ENCODE results near the gene ZNF30.
"Not testable (repeated sequence)": the region's sequence is repeated elsewhere in the genome, so short reads cannot be mapped to it uniquely, and the experiment has no call there.

Gene ZNF30

GRCh38 chr19:34926685-34927375, at the start of gene ZNF30:
Gene ZNF30 (plus strand): TSS chr19:34926903. CDS start chr19:34929948, 3,045 bp downstream.
- DNase-seq (ENCODE audit: low spot score): no peak

DNA sequence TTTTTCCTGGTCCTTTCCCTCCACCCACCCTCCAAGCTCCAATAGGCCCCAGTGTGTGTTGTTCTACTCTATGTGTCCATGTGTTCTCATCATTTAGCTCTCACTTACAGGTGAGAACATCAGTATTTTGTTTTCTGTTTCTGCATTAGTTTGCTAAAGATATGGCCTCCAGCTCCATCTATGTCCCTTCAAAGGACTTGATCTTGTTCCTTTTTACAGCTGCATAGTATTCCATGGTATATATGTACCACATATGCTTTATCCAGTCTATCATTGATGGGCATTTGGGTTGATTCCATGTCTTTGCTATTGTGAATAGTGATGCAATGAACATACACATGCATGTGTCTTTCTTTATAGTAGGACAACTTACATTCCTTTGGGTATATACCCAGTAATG, 47.1 kb upstream of the ZNF30 start:
- no peak for DNase-seq (ENCODE audit: low spot score)

DNA sequence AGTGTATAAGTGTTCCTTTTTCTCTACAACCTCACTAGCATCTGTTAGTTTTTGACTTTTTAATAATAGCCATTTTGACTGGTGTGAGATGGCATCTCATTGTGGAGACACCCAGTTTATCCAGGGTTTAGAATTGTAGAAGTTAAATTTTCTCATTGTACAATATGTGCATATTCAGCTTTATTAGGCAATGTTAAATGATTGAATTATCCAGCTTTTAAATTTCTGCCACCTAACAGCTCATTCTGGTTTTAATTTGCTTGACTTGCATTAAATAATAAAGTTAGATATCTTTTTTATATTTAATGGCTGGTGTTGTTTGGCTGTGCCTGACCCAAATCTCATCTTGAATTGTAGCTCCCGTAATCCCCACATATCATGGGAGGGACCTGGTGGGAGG, 46.7 kb upstream of the ZNF30 start:
- no peak for DNase-seq (ENCODE audit: low spot score)

- no peak for DNase-seq (ENCODE audit: low spot score)
These were observed 44.7 kb upstream of the ZNF30 start for GRCh38 chr19:34881982-34882381.

DNA sequence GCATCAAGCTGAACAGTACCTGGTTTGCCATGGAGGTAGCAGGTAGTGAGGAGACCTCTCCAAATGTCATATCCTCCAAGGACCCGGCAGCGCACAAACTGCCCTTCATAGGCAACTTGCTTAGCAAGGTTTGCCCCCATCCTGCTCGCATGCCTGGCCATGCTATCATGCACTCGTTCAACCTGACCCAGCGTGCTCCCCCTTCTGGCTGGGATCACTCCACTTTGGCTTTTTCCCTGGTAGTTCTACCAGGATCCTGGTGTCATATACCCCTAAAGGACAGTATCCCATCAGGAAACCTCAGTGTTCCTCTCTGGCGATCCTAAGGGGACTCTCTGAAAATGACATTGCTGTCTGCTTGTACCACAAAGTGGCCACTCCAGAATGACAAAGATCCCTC, 38.6 kb upstream of the ZNF30 start:
- no peak for DNase-seq (ENCODE audit: low spot score)

GRCh38 chr19:34900245-34900644, 26.5 kb upstream of the ZNF30 start:
- no peak for DNase-seq (ENCODE audit: low spot score)

DNA sequence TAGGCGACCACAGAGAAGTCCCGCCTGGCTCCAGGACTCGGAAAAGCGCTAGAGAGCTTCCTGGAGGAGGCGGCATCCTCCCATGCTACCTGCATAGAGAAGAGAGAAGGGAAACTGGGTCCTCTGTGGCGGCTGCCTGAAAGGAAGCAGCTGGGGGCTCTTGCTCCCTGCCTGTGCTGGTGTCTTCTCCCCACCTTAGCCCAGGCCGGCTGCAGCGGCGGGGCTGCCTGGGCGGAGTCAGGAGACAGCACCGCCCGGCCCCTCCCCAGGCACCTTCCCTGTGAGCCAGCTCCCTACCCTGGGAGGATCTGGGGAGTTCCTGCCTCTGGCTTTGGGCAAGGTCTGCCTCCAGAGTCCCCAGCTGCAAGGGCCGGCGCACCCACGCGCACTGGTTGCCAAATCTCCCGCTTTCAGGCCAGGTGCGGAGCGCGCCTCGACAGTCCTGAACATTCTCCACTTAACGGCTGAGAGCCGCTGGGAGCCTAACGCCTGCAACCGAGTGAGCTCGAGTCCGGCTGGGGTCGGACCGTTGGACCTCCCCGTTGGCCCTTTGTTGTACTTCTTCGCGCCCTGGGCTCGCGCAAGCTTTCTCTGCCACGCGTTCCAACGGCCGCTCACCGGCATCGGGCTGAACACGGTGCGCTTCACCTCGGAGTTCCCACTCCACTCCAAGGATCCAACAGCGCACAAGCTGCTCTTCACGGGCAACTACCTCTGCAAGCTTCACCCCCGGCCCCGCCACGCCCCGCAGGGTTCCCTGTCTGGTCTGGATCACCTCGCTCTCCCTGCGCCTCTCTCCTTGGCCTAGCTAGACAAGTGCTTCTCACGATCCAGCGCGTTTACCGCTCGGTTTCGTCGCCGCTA, 21.8 kb upstream of the ZNF30 start:
- DNase-seq (ENCODE audit: low spot score): no peak

DNA sequence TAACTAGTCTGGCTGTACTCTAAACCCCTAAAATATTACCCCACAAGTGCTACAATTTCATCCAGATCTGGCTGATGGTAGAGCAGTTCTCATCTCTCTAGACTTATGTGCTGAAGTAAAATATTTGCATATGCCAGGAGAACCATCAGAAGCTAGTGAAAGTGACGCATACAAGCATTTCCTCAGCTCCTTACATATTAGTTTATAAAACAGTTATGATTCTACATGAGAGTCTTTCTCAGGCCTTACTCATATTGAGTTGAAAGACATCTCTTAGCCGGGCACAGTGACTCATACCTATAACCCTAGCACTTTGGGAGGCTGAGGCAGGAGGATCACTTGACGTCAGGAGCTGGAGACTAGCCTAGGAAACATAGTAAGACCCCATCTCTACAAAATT, 15.9 kb upstream of the ZNF30 start:
- DNase-seq (ENCODE audit: low spot score): no peak

DNA sequence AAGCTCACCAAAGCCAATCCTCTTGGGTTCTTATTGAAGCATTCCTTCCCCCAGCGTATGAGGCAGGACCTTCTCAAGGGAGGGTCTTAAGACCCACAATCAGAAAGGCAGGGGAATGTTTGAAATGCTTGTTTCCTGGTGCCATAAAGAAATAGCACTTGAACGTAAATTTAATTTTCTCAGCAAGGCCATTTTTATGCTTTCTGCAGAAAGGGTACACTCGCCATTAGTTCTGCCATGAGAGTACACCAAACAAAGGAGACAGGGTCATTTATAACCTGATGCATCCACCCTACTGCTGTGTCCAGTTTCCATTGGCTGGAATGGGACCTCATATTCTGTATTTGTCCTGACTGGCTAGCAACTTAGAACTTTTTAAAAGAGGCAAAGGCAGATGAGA, 9.6 kb upstream of the ZNF30 start:
- not testable (repeated sequence) for DNase-seq (ENCODE audit: low spot score)

GRCh38 chr19:34918190-34918589, 8.5 kb upstream of the ZNF30 start:
- DNase-seq (ENCODE audit: low spot score): no peak

- not testable (repeated sequence) for DNase-seq (ENCODE audit: low spot score)
These were observed 6.5 kb upstream of the ZNF30 start for GRCh38 chr19:34920090-34920786.

DNA sequence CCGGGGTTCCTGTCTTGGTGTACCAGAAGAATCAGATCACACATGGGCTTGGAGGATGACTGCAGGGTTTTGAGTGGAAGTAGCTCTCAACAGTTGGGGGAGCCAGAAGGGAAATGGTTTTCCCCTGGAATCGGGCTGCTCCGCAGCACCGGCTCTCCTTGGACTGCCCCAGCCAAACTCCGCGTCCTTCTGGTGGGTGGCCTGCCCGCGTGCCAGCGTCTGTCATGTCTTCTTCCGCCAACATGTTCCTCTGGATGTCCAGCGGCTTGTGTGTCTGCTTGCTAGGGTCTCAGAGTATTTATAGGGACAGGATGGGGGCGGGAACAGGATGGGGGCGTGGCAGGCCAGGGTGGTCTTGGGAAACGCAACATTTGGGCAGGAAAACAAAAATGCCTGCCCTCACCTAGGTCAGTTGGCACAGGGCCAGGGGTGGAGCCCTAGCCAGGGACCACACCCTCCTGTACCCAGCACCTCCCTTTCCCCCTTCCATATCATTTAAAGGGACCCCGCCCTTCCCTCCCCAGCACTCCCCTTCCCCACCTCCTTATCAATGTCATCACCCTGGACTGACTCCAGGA, 1.3 kb upstream of the ZNF30 start:
- DNase-seq (ENCODE audit: low spot score): no peak

GRCh38 chr19:34926361-34926684, 380 bp upstream of the ZNF30 start:
- no peak for DNase-seq (ENCODE audit: low spot score)

DNA sequence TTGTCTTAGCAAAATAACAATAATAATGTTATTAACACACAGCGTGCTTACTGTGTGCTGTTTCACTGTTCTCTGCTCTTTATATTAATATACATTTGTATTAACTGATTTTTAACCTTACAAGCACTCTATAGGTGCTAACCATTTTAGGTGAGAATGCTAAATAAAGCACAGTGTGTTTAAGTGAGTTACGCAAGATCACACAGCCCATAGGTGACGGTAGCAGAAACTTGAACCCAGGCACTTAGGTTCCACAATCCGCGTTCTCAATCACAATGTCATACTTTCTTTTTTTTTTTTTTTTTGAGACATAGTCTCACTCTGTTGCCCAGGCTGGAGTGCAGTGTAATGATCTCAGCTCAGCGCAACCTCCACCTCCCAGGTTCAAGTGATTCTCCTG, 5.8 kb downstream of the ZNF30 start:
- DNase-seq (ENCODE audit: low spot score): no peak

GRCh38 chr19:34936184-34936583, 9.5 kb downstream of the ZNF30 start:
- no peak for DNase-seq (ENCODE audit: low spot score)

GRCh38 chr19:34938886-34939285, 12.2 kb downstream of the ZNF30 start:
- no peak for DNase-seq (ENCODE audit: low spot score)

- no peak for DNase-seq (ENCODE audit: low spot score)
These were observed 17.3 kb downstream of the ZNF30 start for GRCh38 chr19:34943861-34944573.

DNA sequence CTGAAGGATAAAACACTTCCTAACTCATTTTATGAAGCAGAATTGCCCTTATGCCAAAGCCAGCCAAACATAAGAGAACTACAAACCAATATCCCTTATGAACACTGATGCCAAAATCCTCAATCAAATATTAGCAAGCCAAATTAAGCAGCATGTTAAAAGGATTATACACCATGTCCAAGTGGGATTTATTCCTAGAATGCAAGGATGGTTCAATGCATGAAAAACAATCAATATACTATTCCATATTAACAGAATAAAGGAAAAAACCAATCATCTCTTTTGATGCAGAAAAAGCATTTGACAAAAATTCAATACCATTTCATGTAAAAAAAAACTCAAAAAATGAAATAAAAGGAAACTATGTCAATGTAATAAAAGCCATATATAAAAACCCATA, 26.4 kb downstream of the ZNF30 start:
- DNase-seq (ENCODE audit: low spot score): no peak

- DNase-seq (ENCODE audit: low spot score): no peak
These were observed 31.4 kb downstream of the ZNF30 start for GRCh38 chr19:34957830-34958751.

DNA sequence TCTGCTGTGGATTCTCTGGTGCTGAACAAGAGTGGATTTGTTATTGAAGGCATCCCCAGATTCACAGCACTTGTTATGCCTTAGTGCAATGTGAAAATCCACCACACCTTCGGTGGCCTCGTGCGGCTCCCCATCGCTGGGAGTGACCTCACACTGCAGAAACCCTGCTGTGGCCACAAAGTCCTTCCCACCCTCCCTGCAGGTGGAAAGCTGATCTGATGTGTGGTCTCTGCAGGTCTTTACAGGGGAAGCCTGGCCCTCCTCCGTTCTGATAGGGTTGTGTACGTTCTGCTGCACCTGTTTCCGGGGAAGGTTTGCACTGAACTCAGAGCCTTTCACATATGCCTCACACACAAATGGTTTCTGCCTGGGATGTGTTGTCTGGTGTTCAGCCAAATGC, 32.3 kb downstream of the ZNF30 start:
- DNase-seq (ENCODE audit: low spot score): no peak
